Activated CD4-positive, alpha-beta T cell treated with anti-CD3 and anti-CD28 coated beads, Interleukin-2, Interleukin-6, amounts not matched to agents 100 ng/mL and 50 ng/mL, durations not matched to agents 16 hours and 8 hours (primary cell): ENCODE data around the gene BICC1.

Experiments
- DNase-seq: peaks from one replicate; pipeline ENCODE4 v3.0.0-alpha.2; 2020

The BICC1 gene

GRCh38 chr10:58755340-58755610 is 242.6 kb downstream of the BICC1 start:
- DNase-seq, result no peak

DNA sequence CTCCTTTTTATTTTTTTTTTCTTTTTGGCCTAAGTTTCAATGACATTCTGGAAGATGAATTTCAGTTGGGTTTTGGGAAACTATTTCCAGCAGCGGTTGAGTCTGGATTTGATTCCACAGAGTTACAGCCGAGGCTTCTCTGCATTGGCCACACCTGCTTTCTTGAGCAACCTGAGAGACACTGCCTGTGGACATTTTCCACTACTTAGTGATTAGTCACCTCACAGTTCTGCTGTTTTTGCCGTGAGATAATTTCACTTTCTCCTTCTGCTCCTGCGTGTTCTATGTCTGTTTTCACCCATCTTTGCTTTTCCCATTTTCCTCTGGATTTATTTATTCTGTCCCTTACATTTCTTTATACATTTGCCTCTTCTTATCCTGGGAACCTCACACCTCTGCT is 243.0 kb downstream of the BICC1 start:
- no peak for DNase-seq

- DNase-seq, result no peak
Measured at GRCh38 chr10:58756130-58756719, 243.6 kb downstream of the BICC1 start.

DNA sequence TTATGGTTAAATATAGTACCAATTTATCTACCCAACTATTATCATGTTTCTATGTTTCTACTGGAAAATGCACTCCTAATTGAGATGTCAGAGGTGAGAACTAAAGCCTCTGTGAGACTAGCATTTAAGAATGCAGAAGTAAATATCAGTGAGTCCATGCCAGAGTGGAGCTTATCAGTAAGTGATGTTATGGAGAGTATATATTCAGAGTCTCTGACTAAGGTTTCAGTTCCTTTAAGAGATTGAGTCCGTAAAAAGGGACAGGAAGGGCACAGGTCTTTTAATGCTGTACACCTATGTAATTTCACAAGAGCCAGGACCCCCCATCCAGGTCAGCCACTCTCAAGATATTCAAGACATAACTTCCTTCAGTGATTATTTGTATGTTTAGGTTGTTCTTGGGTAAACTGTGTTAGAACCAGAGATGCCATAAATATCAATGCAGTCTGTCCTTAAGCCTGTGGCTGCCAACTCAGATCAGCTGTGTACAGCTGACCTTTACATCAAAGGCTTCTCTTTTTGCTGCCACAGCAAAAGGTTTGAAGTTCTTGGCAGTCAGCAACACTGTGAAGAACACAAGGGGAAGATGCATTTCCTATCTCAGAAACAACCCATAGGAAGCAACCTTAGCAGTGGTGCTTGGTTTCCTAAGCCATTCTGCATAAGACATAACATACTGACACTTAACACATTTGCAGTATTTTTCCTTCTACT is 244.8 kb downstream of the BICC1 start:
- no peak for DNase-seq

GRCh38 chr10:58758321-58758720 is 245.6 kb downstream of the BICC1 start:
- DNase-seq, result no peak

DNA sequence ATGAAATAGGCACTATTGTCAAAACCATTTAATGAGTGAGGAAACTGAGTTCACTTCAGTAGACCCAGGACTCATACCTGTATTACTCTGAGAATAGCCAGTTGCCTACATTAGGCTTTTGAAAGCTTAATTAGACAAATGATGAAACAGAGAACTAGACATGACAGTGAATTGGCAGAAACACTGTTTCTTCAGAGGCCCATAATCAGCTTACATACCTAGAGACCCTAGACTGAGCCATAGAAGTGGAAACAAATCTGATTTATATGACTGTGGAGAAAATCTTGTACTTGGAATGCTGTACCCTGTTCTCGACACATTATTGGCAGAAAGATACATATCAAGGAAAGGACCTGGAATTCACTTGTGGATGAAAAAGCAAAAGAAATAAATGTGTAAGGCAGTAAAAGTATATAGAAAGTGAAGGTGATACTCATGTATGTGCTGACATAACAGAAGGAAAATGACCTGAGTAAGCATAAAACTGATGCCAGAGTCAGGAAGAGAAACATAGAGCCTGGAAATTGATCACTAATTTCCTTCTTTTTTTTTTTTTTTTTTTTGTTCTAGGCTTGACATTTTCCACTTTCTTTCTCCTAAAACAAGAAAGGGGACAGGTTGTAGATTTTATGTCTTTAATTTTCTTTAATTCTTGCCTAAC is 251.5 kb downstream of the BICC1 start:
- DNase-seq, result no peak

DNA sequence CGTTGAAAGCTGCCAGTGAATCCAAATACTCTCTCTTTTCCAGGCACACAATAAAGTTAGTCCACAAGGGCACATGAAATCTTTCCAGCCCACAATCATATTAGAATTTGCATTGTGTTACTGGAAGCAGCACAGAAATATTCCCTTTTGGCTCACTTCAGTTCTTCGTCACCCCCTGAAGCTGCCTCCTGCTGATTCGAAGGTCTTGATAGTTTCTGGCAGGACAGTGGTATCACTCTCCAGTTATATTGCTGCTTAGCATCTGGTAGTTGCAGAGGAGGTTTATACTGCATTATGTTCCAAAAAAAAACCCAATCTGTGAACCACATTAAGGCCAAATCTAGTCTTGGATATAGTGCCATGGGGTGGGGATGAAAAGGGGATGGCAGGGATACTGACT is 253.2 kb downstream of the BICC1 start:
- DNase-seq, result no peak

GRCh38 chr10:58767652-58768051 is 255.0 kb downstream of the BICC1 start:
- no peak for DNase-seq

- no peak for DNase-seq
Measured at GRCh38 chr10:58771863-58772262, 259.2 kb downstream of the BICC1 start.

DNA sequence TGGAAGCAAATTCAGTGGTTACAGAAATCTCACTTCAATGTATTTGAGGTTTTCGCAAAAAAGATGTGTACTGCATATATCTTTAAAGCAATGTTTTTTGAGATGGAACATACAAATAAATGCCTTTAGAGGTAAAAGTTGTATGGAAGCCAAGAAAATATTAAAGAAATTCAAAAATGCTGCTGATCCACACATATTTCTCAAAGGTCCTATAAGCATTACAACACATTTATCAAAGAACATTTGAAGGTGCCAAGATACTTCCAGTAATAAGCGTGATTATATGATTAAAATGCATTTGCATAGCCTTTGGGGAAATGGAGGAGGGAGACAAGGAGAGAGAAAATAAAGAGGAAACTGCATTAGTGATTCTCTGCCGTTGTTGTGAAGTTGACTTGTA is 260.1 kb downstream of the BICC1 start:
- no peak for DNase-seq

GRCh38 chr10:58773341-58773740 is 260.7 kb downstream of the BICC1 start:
- DNase-seq, result no peak

GRCh38 chr10:58773944-58774343 is 261.3 kb downstream of the BICC1 start:
- no peak for DNase-seq

- no peak for DNase-seq
Measured at GRCh38 chr10:58775960-58776567, 263.4 kb downstream of the BICC1 start.

- no peak for DNase-seq
Measured at GRCh38 chr10:58776568-58777318, 264.1 kb downstream of the BICC1 start.

- DNase-seq, result no peak
Measured at GRCh38 chr10:58778966-58779365, 266.3 kb downstream of the BICC1 start.

GRCh38 chr10:58779594-58779993 is 266.9 kb downstream of the BICC1 start:
- DNase-seq, result no peak

- DNase-seq, result no peak
Measured at GRCh38 chr10:58780476-58780875, 267.8 kb downstream of the BICC1 start.

GRCh38 chr10:58781873-58782488 is 269.3 kb downstream of the BICC1 start:
- peak; percentile 46 for DNase-seq

GRCh38 chr10:58782876-58783851 is 270.5 kb downstream of the BICC1 start:
- DNase-seq, result no peak

- no peak for DNase-seq
Measured at GRCh38 chr10:58784361-58784760, 271.7 kb downstream of the BICC1 start.

- DNase-seq, result no peak
Measured at GRCh38 chr10:58785354-58785753, 272.7 kb downstream of the BICC1 start.

DNA sequence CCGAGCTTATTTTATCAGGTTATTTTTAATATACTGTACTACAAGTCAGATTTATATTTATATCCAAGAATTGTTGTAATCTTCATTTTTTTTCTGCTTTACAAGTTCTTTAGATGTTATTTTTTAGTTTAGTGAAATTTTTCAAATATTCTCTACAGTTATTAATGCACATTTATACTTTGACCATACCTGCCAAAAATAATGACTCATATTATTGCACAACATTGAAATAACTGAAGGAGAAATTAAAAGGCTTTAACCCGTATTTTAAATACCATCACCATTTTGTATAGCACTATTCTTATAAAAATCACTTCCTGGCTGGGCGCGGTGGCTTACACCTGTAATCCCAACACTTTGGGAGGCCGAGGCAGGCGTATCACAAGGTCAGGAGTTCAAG is 278.5 kb downstream of the BICC1 start:
- no peak for DNase-seq
